OCI-LY3 (cell line): ENCODE data around the gene ABTB2.

Source experiments
- EZH2phosphoT487 ChIP-seq: fragments of 200-600 bp; shearing (Covaris generic); IDR thresholded peaks from 2 replicates; pipeline ENCODE4 v1.6.1; 2018; ENCODE audit warnings: antibody characterized with exemption, mixed run types, low read depth
- TF ChIP-seq, protein P1 (sequence below): fragments of 200-600, 300-600 bp; sonication (generic); IDR thresholded peaks from 2 replicates; pipeline ENCODE4 v1.5.1; 2014; ENCODE audit warnings: antibody characterized with exemption, low read length, low read depth

GRCh38 chr11:34280945-34281872, 76.6 kb downstream of the ABTB2 start:
- TF ChIP-seq, protein P1, sequence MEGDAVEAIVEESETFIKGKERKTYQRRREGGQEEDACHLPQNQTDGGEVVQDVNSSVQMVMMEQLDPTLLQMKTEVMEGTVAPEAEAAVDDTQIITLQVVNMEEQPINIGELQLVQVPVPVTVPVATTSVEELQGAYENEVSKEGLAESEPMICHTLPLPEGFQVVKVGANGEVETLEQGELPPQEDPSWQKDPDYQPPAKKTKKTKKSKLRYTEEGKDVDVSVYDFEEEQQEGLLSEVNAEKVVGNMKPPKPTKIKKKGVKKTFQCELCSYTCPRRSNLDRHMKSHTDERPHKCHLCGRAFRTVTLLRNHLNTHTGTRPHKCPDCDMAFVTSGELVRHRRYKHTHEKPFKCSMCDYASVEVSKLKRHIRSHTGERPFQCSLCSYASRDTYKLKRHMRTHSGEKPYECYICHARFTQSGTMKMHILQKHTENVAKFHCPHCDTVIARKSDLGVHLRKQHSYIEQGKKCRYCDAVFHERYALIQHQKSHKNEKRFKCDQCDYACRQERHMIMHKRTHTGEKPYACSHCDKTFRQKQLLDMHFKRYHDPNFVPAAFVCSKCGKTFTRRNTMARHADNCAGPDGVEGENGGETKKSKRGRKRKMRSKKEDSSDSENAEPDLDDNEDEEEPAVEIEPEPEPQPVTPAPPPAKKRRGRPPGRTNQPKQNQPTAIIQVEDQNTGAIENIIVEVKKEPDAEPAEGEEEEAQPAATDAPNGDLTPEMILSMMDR: no peak
- TF ChIP-seq EZH2phosphoT487: no peak
